PC-3 (cell line): ENCODE measurements around the gene PTPRQ. TPM values are rescaled to one million over a fixed set of nuclear protein-coding genes. Genes with fewer than 3 reads are reported as not detected.
A peak's percentile ranks its signal among the peaks of the same experiment; 100 is the strongest.

ENCODE experiments used
- ATAC-seq: fragments of 200-7000 bp; cut with Tn5 transposase; 2 replicates; pipeline ENCODE4 v1.9.1; 2020; ENCODE audit warnings: mild to moderate bottlenecking, moderate library complexity
- BruUV-seq: library from RNA; stranded (reverse); fragments of 400-500 nt; replicated peaks from 2 replicates; lab custom pipeline; 2021; lab: Mats Ljungman, UMichigan
- CTCF ChIA-PET: fragments of 300-600 bp; sonication (Branson Sonifier 250); formaldehyde crosslinking; loops from one replicate; lab custom pipeline; 2022; ENCODE audit warnings: antibody characterized with exemption; lab: Charles Lee
- POLR2A ChIA-PET: fragments of 300-600 bp; sonication (Branson Sonifier 250); formaldehyde crosslinking; loops from one replicate; lab custom pipeline; 2022; ENCODE audit warnings: antibody characterized with exemption; ENCODE audit not compliant: unreplicated experiment; lab: Charles Lee
- DNase-seq: peaks from one replicate; pipeline ENCODE4 v3.0.0-alpha.2; 2015
- H2AFZ ChIP-seq: fragments of 300-600 bp; sonication (generic); 2 replicates; pipeline ENCODE4 v1.6.0; 2016; ENCODE audit warnings: antibody characterized with exemption, low read length
- H3F3A ChIP-seq: fragments of 300-600 bp; sonication (generic); one replicate; pipeline ENCODE4 v1.6.0; 2017; ENCODE audit warnings: antibody characterized with exemption, low read length, control low read depth, mild to moderate bottlenecking; ENCODE audit not compliant: unreplicated experiment
- H3K27ac ChIP-seq: fragments of 300-600 bp; sonication (generic); 2 replicates; pipeline ENCODE4 v1.5.1; 2016; ENCODE audit warnings: mild to moderate bottlenecking, low read length
- H3K27me3 ChIP-seq: fragments of 300-600 bp; sonication (generic); 2 replicates; pipeline ENCODE4 v1.6.1; 2016; ENCODE audit warnings: low read length, mixed read lengths
- H3K36me3 ChIP-seq: fragments of 300-600 bp; sonication (generic); 2 replicates; pipeline ENCODE4 v1.6.1; 2016; ENCODE audit warnings: low read depth, mixed run types, low read length, mixed read lengths
- H3K4me1 ChIP-seq: fragments of 300-600 bp; sonication (generic); 2 replicates; pipeline ENCODE4 v1.5.1; 2016; ENCODE audit warnings: low read length; ENCODE audit not compliant: insufficient read depth
- H3K4me2 ChIP-seq: fragments of 300-600 bp; sonication (generic); 2 replicates; pipeline ENCODE4 v1.6.0; 2016; ENCODE audit warnings: low read length
- H3K4me3 ChIP-seq: fragments of 300-600 bp; sonication (generic); 2 replicates; pipeline ENCODE4 v1.5.1; 2016; ENCODE audit warnings: mild to moderate bottlenecking, low read length, mixed read lengths
- H3K79me2 ChIP-seq: fragments of 300-600 bp; sonication (generic); 2 replicates; pipeline ENCODE4 v1.6.1; 2017; ENCODE audit warnings: low read length, mixed read lengths
- H3K9ac ChIP-seq: fragments of 300-600 bp; sonication (generic); 2 replicates; pipeline ENCODE4 v1.6.0; 2016; ENCODE audit warnings: mild to moderate bottlenecking, low read length
- H3K9me2 ChIP-seq: fragments of 300-600 bp; sonication (generic); replicated peaks from 2 replicates; pipeline ENCODE4 v1.6.1; 2016; ENCODE audit warnings: mixed run types, low read length, mixed read lengths
- H3K9me3 ChIP-seq: fragments of 300-600 bp; sonication (generic); 2 replicates; pipeline ENCODE4 v1.6.1; 2016; ENCODE audit warnings: low read length, mixed read lengths
- H4K20me1 ChIP-seq: fragments of 300-600 bp; sonication (generic); 2 replicates; pipeline ENCODE4 v1.6.1; 2016; ENCODE audit warnings: low read length, mixed read lengths
- CTCF ChIP-seq: fragments of 300-600 bp; sonication (generic); conservative IDR thresholded peaks from 2 replicates; pipeline ENCODE4 v1.5.1; 2017; ENCODE audit warnings: antibody characterized with exemption, low read depth, mild to moderate bottlenecking, low read length
- EZH2 ChIP-seq: fragments of 300-600 bp; sonication (generic); IDR thresholded peaks from one replicate; pipeline ENCODE4 v1.6.1; 2017; ENCODE audit warnings: antibody characterized with exemption, mild to moderate bottlenecking, low read length; ENCODE audit not compliant: unreplicated experiment
- EZH2phosphoT487 ChIP-seq: fragments of 300-600 bp; sonication (generic); IDR thresholded peaks from 2 replicates; pipeline ENCODE4 v1.6.1; 2018; ENCODE audit warnings: mild to moderate bottlenecking, antibody characterized with exemption, low read length, borderline replicate concordance
- intact Hi-C: fragments of 100-400 bp; cut with micrococcal nuclease; formaldehyde crosslinking; loops from 2 replicates; pipeline ENCODE4 v1.9.0; 2023
- total RNA-seq: library from RNA; depleted of rRNA; stranded (reverse); fragments of >200 nt; gene quantifications from 2 replicates; pipeline ENCODE4 v1.2.3, GENCODE V29; 2014

Gene PTPRQ
- total RNA-seq, 1 experiment from 2014 or later, result 0.07 TPM

GRCh38 chr12:80643961-80644360 is 199.9 kb downstream of the PTPRQ start:
- Histone ChIP-seq H3K4me1 (peaks cover 3% of the 10 kb centered on the region; the same call in 1 of the 2 replicates), H3K9ac (no peak overlapping the region), H3K27ac (no peak overlapping the region), H3F3A (no peaks in the 10 kb centered on the region), H3K9me3 (no peaks in the 10 kb centered on the region), H3K4me3 (no peak overlapping the region), H3K4me2 (no peak overlapping the region), H3K9me2 (no peaks in the 10 kb centered on the region), H3K79me2 (no peaks in the 10 kb centered on the region), H3K36me3 (no peaks in the 10 kb centered on the region), H4K20me1 (no peaks in the 10 kb centered on the region), H3K27me3 (peaks cover 21% of the 10 kb centered on the region; the same call in 1 of the 2 replicates), H2AFZ (no peak overlapping the region)
- intact Hi-C loops, result no loop called here
- DNase-seq, result no peak
- CTCF ChIA-PET, result no interaction called here
- no peak for TF ChIP-seq EZH2phosphoT487
- TF ChIP-seq EZH2, result no peak
- TF ChIP-seq CTCF, result no peak
- POLR2A ChIA-PET, result no interaction called here
- ATAC-seq, result no peak
- no TSS peak for BruUV-seq

GRCh38 chr12:80648881-80649280 is 204.8 kb downstream of the PTPRQ start:
- Histone ChIP-seq H3K36me3 (no peaks in the 10 kb centered on the region), H3K79me2 (no peaks in the 10 kb centered on the region), H3K4me3 (no peak overlapping the region), H3K9ac (no peak overlapping the region), H2AFZ (no peak overlapping the region), H3K9me2 (no peaks in the 10 kb centered on the region), H3K4me1 (peaks cover 8% of the 10 kb centered on the region; the same call in 1 of the 2 replicates), H3K27ac (peak overlapping the region; percentile 35), H3K27me3 (peaks cover 19% of the 10 kb centered on the region; the same call in 1 of the 2 replicates), H3F3A (no peaks in the 10 kb centered on the region), H3K4me2 (no peak overlapping the region), H3K9me3 (no peaks in the 10 kb centered on the region), H4K20me1 (no peaks in the 10 kb centered on the region)
- CTCF ChIA-PET, result no interaction called here
- DNase-seq (peak; percentile 59), ATAC-seq (peak; percentile 90)
- POLR2A ChIA-PET, result no interaction called here
- BruUV-seq, result no TSS peak
- TF ChIP-seq EZH2, result no peak
- no peak for TF ChIP-seq CTCF
- no peak for TF ChIP-seq EZH2phosphoT487
- intact Hi-C loops, result no loop called here

- TF ChIP-seq CTCF (no peak), EZH2phosphoT487 (no peak), EZH2 (no peak)
- no peak for ATAC-seq
- Histone ChIP-seq H2AFZ (no peak overlapping the region), H3K79me2 (no peaks in the 10 kb centered on the region), H3K9me3 (no peaks in the 10 kb centered on the region), H3K36me3 (no peaks in the 10 kb centered on the region), H4K20me1 (no peaks in the 10 kb centered on the region), H3K9me2 (no peaks in the 10 kb centered on the region), H3K4me3 (no peak overlapping the region), H3K9ac (no peak overlapping the region), H3K4me2 (no peak overlapping the region), H3K4me1 (no peaks in the 10 kb centered on the region), H3K27ac (no peak overlapping the region), H3K27me3 (peaks cover 21% of the 10 kb centered on the region; the same call in 1 of the 2 replicates), H3F3A (no peaks in the 10 kb centered on the region)
- ChIA-PET CTCF (no interaction called here), POLR2A (no interaction called here)
- no peak for DNase-seq
- BruUV-seq, result no TSS peak
- intact Hi-C loops, result no loop called here
Measured at GRCh38 chr12:80655751-80656150, 211.7 kb downstream of the PTPRQ start.
